Epithelial cell of proximal tubule (primary cell): Measurements from ENCODE around the gene APP. TPM values are rescaled to one million over a fixed set of nuclear protein-coding genes. Genes with fewer than 3 reads are reported as not detected.

Experiments used
- DNase-seq: peaks from one replicate; pipeline ENCODE4 v3.0.0-alpha.2; 2011; ENCODE audit warnings: low read depth
- H3K4me3 ChIP-seq: 2 replicates; pipeline ENCODE4 v1.5.1; 2011; ENCODE audit warnings: low read depth, mild to moderate bottlenecking, low read length
- CTCF ChIP-seq: conservative IDR thresholded peaks from 2 replicates; pipeline ENCODE4 v1.5.1; 2012; ENCODE audit warnings: low read depth, mild to moderate bottlenecking, low read length
- total RNA-seq: library from RNA; depleted of rRNA; stranded (reverse); fragments of >200 nt; gene quantifications from 2 replicates; pipeline ENCODE4 v1.2.3, GENCODE V29; 2015

Gene APP
- total RNA-seq, 1 donor from 2014 or later = 510 TPM

GRCh38 chr21:26124421-26124833, 46.1 kb downstream of the APP start:
- TF ChIP-seq CTCF = no peak
- H3K4me3 ChIP-seq = no peak overlapping the region
- DNase-seq = no peak

- TF ChIP-seq CTCF = no peak
- no peak overlapping the region for H3K4me3 ChIP-seq
- no peak for DNase-seq
Observed at GRCh38 chr21:26123012-26123411, 47.6 kb downstream of the APP start.

GRCh38 chr21:26120828-26121227, 49.7 kb downstream of the APP start:
- TF ChIP-seq CTCF = no peak
- no peak for DNase-seq
- H3K4me3 ChIP-seq = no peak overlapping the region

- no peak for DNase-seq
- TF ChIP-seq CTCF = no peak
Observed at GRCh38 chr21:26119906-26120305, 50.7 kb downstream of the APP start.

GRCh38 chr21:26118938-26119540, 51.5 kb downstream of the APP start:
- no peak overlapping the region for H3K4me3 ChIP-seq
- TF ChIP-seq CTCF = no peak
- no peak for DNase-seq

More at GRCh38 chr21:26119906-26120305, 50.7 kb downstream of the APP start:
- no peak overlapping the region for H3K4me3 ChIP-seq

- no peak for DNase-seq
- no peak overlapping the region for H3K4me3 ChIP-seq
Observed at GRCh38 chr21:26117972-26118367, 52.6 kb downstream of the APP start.

More at GRCh38 chr21:26117972-26118367, 52.6 kb downstream of the APP start:
- no peak for TF ChIP-seq CTCF
